HG02884 (cell line): Measurements from ENCODE around the gene SNED1.

Experiments
- ATAC-seq: cut with Tn5 transposase; IDR thresholded peaks from one replicate; pipeline ENCODE4 v1.9.1; 2021; ENCODE audit warnings: mild to moderate bottlenecking, moderate library complexity; ENCODE audit not compliant: unreplicated experiment

SNED1 gene

GRCh38 chr2:241066171-241066892, 67.9 kb downstream of the SNED1 start:
- ATAC-seq, result no peak

DNA sequence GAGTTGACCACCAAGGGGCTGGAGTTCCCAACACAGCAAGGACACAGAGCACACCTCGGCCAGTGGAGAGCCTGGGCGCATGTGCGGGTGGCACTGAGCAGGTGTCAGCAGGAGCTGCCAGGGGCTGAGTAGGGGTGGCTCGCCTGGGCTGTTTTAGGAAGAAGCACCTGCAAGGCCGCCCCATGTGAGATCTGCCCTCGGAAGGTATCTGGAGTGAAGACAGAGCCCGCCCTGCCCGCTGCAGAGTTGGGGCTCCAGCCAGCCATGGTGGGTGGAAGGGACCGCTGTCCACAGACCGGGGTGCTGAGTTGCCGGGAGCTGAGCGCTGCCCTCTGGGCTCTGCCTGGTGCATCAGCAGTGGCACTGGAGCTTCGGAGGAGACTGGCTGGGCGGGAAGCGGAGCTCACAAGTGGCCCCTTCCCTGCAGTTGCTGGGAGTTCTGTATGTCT, 68.5 kb downstream of the SNED1 start:
- no peak for ATAC-seq

DNA sequence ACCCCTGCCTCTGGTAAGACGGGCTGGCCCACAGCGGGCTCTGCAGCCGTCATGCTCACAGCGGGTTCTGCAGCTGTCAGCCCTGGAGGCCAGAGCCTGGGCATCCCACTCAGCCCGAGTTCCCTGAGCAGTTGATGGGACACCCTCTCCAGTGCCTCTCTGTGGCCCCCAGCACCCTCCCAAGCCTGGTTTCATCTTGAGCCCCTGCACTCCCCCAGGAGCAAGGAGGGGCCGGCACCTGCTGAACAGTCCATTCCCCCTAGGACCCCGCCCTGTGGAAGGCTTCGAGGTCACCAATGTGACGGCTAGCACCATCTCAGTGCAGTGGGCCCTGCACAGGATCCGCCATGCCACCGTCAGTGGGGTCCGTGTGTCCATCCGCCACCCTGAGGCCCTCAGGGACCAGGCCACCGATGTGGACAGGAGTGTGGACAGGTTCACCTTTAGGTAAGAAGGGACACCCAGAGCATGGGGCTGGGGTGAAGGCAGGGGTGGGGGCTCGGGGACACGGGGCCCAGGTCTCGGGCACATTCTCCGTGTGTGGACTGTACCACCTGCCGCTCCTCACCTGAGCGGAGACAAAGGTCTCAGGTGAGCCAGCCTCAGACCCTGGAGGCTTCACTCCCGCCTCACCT, 69.2 kb downstream of the SNED1 start:
- ATAC-seq, result no peak

- ATAC-seq, result no peak
These were observed 69.9 kb downstream of the SNED1 start for GRCh38 chr2:241068136-241068941.

- ATAC-seq, result no peak
These were observed 70.8 kb downstream of the SNED1 start for GRCh38 chr2:241068942-241069810.

- ATAC-seq, result no peak
These were observed 71.4 kb downstream of the SNED1 start for GRCh38 chr2:241069821-241070281.

DNA sequence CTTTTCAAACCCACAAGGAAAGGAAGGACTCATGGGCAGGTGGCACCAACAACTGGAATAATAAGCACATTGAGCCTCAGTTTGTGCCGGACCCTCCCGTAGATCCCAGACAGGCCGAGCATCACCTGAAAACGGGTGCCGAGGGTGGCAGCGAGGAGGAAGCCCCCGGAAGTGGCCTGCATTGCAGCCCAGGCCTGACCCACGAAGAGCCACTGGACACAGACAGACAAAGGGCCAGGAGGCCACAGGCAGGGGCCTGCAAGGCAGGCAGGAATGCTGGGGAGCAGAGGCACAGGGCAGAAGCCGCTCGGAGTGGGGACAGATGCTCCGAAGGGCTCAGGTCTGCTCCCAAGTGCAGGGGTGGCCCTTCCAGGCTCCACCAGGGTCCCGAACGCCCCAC, 71.9 kb downstream of the SNED1 start:
- ATAC-seq, result no peak

DNA sequence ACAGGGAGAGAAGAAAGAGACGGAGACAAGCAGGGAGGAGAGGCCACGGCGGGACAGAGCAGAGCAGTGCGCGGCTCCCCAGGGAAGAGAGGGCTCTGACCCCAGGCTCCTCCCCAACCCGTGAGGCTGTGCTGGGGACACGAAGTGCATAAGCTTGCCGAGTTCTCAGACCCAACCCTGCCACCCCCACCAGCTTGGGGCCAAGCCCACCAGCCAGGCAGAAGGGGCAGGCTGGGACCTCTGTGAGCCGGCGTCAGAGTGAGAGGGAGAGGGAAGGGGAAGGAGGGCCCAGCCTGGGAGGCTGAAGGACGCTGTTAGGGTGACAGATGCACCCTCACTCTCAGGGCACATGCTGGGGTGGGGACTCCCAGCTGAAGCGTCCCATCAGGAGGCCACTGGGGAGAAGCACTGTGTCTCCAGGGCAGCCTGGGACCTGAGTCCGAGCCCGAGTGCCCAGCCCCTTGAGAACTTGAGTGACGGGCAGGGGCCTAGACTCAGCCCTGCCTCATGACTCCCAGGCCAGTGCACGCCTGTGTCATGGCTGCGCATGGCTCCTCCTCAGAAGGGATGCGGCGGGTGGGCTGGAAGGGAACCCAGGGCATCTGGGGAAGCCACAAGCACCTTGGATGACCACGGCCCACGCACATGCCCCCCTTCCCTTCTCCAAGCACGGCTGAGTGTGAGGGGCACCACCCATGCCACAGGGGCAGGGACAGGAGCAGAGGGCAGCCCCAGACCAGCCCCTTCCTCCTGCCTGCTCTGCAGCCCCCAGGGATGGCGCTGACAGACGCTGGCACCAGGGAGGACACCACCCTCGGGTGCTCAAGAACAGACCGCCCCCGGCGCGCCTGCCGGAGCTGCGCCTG, 72.6 kb downstream of the SNED1 start:
- no peak for ATAC-seq

- ATAC-seq, result no peak
These were observed 73.3 kb downstream of the SNED1 start for GRCh38 chr2:241071677-241072111.

- ATAC-seq, result no peak
These were observed 73.7 kb downstream of the SNED1 start for GRCh38 chr2:241072151-241072550.

DNA sequence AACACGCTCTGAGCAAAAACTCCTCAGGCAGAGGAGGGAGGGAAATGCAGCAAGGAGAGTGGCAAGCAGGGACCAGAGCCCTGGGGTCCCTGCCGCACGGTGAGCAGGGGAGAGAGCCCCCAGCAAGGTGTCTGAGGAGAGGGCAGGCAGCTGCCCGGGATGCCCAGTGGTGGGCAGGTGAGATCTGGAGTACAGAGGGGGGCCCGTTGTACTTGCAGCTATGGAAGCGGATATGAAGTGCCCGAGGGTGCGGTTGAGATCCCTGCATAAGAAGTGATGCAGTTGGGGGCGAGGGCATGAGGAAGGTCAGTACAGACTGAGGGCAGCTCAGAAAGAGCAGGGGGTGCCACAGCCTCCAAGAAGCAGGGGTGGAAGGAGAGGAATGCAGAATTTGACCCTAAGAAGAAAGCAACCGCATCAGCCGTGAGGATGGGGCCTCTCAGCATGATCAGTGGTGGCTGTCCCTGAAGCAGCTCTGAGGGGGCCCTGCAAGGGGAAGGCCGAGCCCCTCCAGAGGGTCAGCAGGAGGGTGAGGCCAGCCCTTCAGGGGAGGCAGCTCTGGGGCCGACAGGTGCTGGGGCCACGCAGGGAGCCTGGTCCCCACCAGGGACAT, 74.2 kb downstream of the SNED1 start:
- no peak for ATAC-seq

- ATAC-seq, result no peak
These were observed 75.0 kb downstream of the SNED1 start for GRCh38 chr2:241073166-241074064.

DNA sequence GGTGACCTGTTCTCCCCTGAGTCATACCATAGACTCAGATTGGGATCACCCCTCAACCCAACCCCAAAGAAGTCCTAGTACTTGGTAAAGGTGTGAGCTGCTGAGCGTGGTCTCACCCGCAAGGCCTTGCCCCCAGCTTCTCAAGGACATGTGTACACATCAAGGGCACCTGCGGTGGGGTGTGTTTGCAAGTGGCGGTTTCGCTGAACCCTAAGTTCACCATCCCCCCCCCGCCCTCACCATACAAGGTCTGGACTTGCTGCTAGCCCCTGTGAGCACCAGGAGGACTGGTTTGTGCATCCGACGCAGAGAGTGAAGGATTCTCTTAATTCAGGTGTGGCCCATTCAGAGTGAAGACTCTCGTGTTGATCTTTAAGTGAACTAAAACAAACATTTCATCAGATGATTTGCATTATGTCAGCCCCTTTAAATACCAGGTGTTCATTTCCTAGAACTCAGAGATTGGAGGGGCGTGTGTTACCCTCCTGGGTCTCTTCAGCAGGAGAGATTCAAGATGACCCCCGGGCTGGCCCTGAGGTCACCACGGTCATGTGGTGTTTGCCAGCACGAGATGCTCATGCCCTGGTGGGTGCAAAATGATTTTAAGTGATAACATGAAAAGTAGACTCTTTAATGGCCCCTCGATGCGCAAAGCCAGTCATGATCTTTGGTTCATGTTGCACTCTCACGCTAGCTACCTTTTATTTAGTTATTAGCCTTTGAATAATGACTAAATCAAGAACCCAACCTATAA, 75.8 kb downstream of the SNED1 start:
- ATAC-seq, result no peak

DNA sequence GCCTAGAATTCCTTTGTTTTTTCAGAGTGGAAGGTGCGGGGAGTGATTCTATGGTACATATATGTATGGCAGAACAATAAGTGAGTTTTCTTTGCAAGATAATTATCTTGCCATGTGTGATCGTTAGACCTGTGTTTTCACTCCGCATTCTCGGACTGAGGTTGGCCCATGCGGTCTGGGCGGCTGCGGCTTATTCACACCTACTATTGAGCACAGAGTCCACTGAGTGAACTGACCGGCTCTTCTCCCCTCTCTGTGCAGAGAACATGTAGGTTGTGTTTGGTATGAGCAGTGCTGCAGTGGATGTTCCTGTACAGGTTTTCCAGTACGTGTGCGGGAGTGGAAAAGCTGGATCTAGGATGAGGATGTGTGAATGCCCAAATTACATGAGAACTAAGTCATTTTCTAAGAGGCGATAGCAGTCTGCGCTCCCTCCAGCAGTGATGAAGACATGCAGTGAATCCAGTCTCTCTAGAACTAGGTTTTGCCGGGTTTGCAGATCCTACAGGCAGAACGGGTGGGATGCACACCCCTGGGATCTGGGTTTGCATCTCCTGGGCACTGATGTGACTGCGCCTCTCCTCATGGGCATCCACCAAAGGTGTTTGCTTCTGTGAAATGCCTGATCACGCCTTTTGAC, 76.6 kb downstream of the SNED1 start:
- ATAC-seq, result no peak

GRCh38 chr2:241080405-241081189, 82.2 kb downstream of the SNED1 start:
- no peak for ATAC-seq

DNA sequence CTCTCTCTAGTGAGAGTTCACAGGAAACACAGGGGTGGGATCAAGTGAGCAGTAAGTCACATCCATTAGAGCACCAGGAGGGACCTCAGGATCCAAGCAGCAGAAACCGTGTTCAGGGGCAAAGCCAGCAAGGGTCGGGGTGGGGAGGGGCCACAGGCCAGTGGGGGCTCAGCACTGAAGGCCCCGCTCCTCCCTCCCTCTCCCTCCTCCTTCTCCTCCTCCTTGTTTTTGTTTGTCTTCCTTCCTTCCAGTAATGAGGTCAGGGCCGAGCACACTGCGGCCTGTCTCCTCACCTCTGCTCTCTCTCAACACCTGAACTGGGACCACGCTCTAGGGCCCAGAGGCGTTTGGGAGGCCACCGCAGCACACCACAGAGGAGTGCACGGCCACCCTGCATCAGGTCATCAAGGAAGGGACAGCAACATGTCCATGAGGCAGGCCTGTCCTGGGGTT, 82.8 kb downstream of the SNED1 start:
- ATAC-seq, result no peak
